ENCODE measurements around the gene EXOC6B. TPM values are rescaled to one million over a fixed set of nuclear protein-coding genes. Genes with fewer than 3 reads are reported as not detected.

Gene EXOC6B
- total RNA-seq, 2 experiments from 2014 or later: 8.5 to 8.6 TPM

GRCh38 chr2:72176281-72176680, 649.6 kb downstream of the EXOC6B start:
- Mint-ChIP-seq H3K27me3 (no peaks in the 10 kb centered on the region), H3K36me3 (peaks cover 17% of the 10 kb centered on the region), H3K4me1 (ENCODE audit: low read depth) (no peaks in the 10 kb centered on the region), H3K9me3 (no peaks in the 10 kb centered on the region), H3K4me3 (no peak overlapping the region), H3K27ac (no peak overlapping the region)
- POLR2A ChIA-PET: no interaction called here
- intact Hi-C loops (cut with micrococcal nuclease): no loop called here
- no peak for DNase-seq
- CTCF ChIA-PET: interaction anchor here (1.1 kb wide), 1 partner anchor 26 kb away, joined by 3 read pairs; no protein-coding TSS in a partner anchor

- Mint-ChIP-seq H3K36me3 (peaks cover 17% of the 10 kb centered on the region), H3K27me3 (no peaks in the 10 kb centered on the region), H3K27ac (no peak overlapping the region), H3K9me3 (no peaks in the 10 kb centered on the region), H3K4me3 (no peak overlapping the region), H3K4me1 (ENCODE audit: low read depth) (no peaks in the 10 kb centered on the region)
- CTCF ChIA-PET: no interaction called here
- POLR2A ChIA-PET: no interaction called here
- intact Hi-C loops (cut with micrococcal nuclease): no loop called here
- no peak for DNase-seq
Measured at GRCh38 chr2:72175636-72176035, 650.2 kb downstream of the EXOC6B start.

GRCh38 chr2:72173640-72174321, 652.1 kb downstream of the EXOC6B start:
- intact Hi-C loops (cut with micrococcal nuclease): no loop called here
- Mint-ChIP-seq H3K36me3 (peaks cover 9% of the 10 kb centered on the region), H3K9me3 (no peaks in the 10 kb centered on the region), H3K27me3 (no peaks in the 10 kb centered on the region), H3K27ac (no peak overlapping the region), H3K4me3 (no peak overlapping the region), H3K4me1 (ENCODE audit: low read depth) (no peaks in the 10 kb centered on the region)
- CTCF ChIA-PET: no interaction called here
- POLR2A ChIA-PET: no interaction called here
- DNase-seq: no peak

DNA sequence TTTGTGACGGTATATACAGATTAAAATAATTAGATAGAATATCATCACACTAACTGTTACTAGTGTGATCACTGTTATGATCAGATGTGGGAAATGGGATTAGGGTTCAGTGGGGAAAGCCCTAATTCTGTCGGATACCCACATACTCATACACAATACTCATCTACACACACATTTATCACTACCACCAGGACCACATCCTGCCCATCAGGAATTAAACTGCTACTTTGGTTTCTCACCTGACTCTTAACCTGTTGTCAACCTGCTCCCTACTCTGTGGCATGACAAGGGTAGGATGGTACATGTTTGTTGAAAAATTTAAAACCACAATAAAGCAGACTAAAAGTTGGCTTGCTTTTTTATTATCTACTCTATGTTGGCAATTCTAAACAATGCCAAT, 653.4 kb downstream of the EXOC6B start:
- no peaks in the 10 kb centered on the region for H3K4me1 Mint-ChIP-seq (ENCODE audit: low read depth)
- no peaks in the 10 kb centered on the region for H3K27me3 Mint-ChIP-seq
- H3K36me3 Mint-ChIP-seq: peaks cover 3% of the 10 kb centered on the region
- H3K9me3 Mint-ChIP-seq: no peaks in the 10 kb centered on the region
- POLR2A ChIA-PET: no interaction called here
- intact Hi-C loops (cut with micrococcal nuclease): no loop called here
- H3K27ac Mint-ChIP-seq: no peak overlapping the region
- no peak for DNase-seq
- H3K4me3 Mint-ChIP-seq: no peak overlapping the region
- CTCF ChIA-PET: no interaction called here

DNA sequence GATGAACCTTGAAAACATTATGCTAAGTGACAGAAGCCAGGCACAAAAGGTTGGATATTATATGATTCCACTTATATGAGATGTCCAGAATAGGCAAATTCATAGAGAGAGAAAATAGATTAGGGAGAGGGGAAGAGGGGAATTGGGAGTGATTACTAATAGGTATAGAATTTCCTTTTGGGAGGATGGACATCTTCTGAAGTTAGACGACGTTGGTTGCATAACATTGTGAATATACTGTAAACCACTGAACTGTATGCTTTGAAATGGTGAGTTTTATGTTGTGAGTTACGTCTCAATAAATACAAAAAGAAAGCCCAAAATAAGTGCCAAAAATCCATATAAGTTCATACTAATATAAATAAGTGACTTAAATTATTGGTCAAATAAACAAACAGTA, 659.6 kb downstream of the EXOC6B start:
- intact Hi-C loops (cut with micrococcal nuclease): no loop called here
- Mint-ChIP-seq H3K4me1 (ENCODE audit: low read depth) (no peaks in the 10 kb centered on the region), H3K4me3 (no peak overlapping the region), H3K36me3 (no peaks in the 10 kb centered on the region), H3K27ac (no peak overlapping the region), H3K27me3 (peaks cover 8% of the 10 kb centered on the region), H3K9me3 (no peaks in the 10 kb centered on the region)
- ChIA-PET POLR2A (no interaction called here), CTCF (no interaction called here)
- no peak for DNase-seq

- Mint-ChIP-seq H3K9me3 (no peaks in the 10 kb centered on the region), H3K4me1 (ENCODE audit: low read depth) (no peaks in the 10 kb centered on the region)
- no peak for DNase-seq
Measured at GRCh38 chr2:72165792-72166191, 660.0 kb downstream of the EXOC6B start.

DNA sequence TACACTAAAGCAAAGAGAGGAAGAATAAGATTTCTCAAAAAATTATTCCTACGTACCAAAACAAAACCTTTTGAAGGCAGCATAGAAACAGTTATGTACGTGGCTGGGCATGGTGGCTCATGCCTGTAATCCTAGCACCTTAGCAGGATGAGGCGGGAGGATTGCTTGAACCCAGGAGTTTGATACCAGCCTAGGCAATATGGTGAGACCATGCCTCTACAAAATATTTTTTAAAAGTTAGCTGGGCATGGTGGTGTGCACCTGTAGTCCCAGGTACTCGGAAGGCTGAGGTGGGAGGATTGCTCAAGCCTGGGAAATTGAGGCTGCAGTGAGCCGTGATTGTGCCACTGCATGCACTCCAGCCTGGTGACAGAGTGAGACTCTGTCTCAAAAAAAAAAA, 663.3 kb downstream of the EXOC6B start:
- Mint-ChIP-seq H3K9me3 (no peaks in the 10 kb centered on the region), H3K36me3 (no peaks in the 10 kb centered on the region), H3K4me3 (no peak overlapping the region), H3K27ac (no peak overlapping the region), H3K4me1 (ENCODE audit: low read depth) (no peaks in the 10 kb centered on the region), H3K27me3 (peaks cover 10% of the 10 kb centered on the region)
- CTCF ChIA-PET: no interaction called here
- DNase-seq: no peak
- intact Hi-C loops (cut with micrococcal nuclease): no loop called here
- POLR2A ChIA-PET: no interaction called here

More at GRCh38 chr2:72165792-72166191, 660.0 kb downstream of the EXOC6B start:
- H3K27me3 Mint-ChIP-seq: peaks cover 8% of the 10 kb centered on the region
- ChIA-PET POLR2A (no interaction called here), CTCF (no interaction called here)
- intact Hi-C loops (cut with micrococcal nuclease): no loop called here
- H3K4me3 Mint-ChIP-seq: no peak overlapping the region
- H3K36me3 Mint-ChIP-seq: no peaks in the 10 kb centered on the region
- no peak overlapping the region for H3K27ac Mint-ChIP-seq

DNA sequence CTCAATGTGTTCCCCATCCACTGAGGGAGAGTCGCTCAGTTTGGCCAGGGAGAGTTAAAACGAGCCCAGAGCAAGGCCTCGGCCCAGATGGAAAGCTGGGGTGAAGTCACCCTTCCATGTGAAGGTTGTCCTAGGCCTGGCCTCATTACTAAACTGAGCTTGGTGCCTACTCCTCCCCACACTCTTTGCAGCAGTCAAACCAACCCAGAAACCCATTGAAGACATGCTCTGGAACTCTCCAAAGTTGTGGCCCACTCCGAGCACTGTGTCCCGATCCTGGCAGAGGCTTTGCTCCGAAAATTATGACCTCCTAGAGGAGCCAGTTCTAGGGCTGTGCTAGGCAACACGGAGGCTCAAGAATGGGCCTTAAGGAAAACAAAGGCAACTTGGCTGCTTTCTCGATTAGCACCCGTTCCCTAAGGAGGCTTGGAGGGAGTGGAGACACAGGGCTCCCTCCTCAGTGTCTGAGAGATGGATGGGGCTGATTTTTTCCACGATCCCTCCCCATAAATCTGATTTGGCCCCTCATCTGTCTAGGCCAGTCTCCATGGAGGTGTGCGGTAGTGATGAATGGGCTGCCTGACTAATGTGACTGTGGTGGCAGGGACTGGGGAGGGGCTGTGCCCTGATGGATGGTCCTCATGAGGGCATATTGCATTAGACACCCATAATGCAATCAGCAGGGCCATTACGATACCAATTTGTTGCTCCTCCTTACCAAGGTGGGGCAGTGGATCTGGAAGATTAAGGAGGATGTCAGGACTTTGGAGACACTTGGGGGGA, 666.4 kb downstream of the EXOC6B start:
- DNase-seq: no peak

DNA sequence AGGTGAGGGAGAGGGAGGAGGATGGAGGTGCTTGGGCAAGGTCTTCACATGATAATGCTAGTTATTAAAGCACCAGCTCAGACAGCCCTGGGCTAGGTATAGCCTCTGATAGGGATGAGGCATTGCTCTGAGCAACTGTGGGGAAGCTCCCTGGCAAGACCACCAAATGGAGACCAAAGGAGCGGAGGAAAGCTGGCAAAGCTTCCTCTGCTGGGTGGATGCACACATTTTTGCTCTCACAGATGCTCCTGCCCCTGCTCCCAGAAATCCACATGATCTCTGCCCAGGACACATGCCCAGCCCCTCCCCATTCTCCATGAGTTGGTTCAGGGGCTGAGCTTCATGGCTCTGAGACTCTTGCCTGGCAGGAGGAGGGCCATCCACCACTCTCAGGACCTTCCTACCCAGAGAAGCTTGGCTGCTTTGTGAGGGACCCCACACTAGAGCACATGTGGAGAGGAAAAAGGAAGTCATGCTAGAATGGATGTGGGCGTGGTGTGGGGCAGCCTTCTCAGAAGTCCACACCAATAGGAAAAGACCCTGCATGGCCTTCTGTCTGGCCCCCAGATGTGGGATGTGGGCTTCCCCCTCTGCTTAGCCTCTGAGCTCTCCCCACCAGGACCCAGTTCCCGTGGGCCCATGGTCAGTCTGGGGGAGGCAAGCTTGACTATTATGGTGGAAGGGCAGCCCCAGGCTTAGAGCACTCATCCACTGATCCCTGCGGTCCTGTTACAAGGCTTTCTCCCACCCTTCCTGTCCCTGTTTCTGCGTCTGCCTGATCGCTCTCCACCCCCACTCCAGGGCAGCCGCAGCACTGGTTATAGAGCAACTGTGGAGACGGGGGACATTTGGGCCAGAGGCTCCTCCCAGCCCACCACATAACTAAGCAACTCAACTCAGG, 667.7 kb downstream of the EXOC6B start:
- ChIA-PET POLR2A (no interaction called here), CTCF (interaction anchor here (1.3 kb wide), 1 partner anchor 9 kb away, joined by 5 read pairs; no protein-coding TSS in a partner anchor)
- no peaks in the 10 kb centered on the region for H3K36me3 Mint-ChIP-seq
- H3K27me3 Mint-ChIP-seq: peaks cover 27% of the 10 kb centered on the region
- no peaks in the 10 kb centered on the region for H3K4me1 Mint-ChIP-seq (ENCODE audit: low read depth)
- no peak overlapping the region for H3K27ac Mint-ChIP-seq
- DNase-seq: no peak
- no peak overlapping the region for H3K4me3 Mint-ChIP-seq
- H3K9me3 Mint-ChIP-seq: no peaks in the 10 kb centered on the region
- intact Hi-C loops (cut with micrococcal nuclease): no loop called here

More for the DNA sequence above, 666.4 kb downstream of the EXOC6B start:
- Mint-ChIP-seq H3K36me3 (no peaks in the 10 kb centered on the region), H3K4me1 (ENCODE audit: low read depth) (no peaks in the 10 kb centered on the region), H3K4me3 (no peak overlapping the region), H3K27me3 (peaks cover 26% of the 10 kb centered on the region), H3K27ac (no peak overlapping the region), H3K9me3 (no peaks in the 10 kb centered on the region)
- intact Hi-C loops (cut with micrococcal nuclease): no loop called here
- ChIA-PET CTCF (interaction anchor here (0.9 to 1.3 kb wide), 2 partner anchors 8 to 9 kb away, joined by 3 to 5 read pairs; no protein-coding TSS in a partner anchor), POLR2A (no interaction called here)

DNA sequence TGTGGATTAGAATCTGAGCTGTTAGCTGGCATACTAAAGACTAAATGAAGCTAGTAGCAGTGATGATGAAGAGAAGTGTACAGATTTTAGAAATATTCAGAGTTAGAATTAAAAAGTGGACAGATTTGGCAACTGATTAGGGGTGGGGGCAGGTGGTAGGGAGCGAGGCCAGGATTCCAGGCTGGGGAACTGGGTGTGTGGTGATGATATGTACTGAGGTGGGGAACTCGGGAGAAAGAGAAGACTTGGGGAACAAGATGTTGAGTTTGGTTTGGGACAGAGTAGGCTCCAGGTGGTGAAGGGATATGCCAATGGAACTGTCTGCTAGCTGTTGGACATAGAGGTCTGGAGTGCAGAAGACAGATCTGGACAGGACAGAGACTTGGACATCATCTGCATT, 669.0 kb downstream of the EXOC6B start:
- Mint-ChIP-seq H3K27me3 (peaks cover 28% of the 10 kb centered on the region), H3K36me3 (no peaks in the 10 kb centered on the region), H3K9me3 (no peaks in the 10 kb centered on the region), H3K4me1 (ENCODE audit: low read depth) (no peaks in the 10 kb centered on the region), H3K4me3 (no peak overlapping the region), H3K27ac (no peak overlapping the region)
- no peak for DNase-seq
- ChIA-PET POLR2A (no interaction called here), CTCF (no interaction called here)
- intact Hi-C loops (cut with micrococcal nuclease): no loop called here

DNA sequence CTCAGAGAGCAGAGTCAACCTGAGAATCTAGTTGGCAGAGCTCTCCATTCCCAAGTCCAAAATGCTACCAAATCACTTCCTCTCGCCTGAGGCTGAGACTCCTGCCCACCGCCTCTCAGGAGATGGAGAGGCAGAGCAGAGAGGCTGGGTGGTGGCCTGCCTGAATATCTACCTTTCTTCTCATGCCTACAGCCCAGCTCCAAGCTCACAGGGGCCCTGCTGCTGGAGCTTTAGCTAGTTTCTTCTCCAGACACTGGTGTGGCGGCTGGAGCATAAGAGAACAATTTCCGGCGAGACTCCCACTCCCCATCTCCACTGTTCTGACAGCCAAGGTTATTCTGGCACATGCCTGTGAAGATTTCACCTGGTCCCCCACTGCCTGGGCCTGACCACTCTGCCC, 670.1 kb downstream of the EXOC6B start:
- intact Hi-C loops (cut with micrococcal nuclease): no loop called here
- H3K27ac Mint-ChIP-seq: no peak overlapping the region
- no peak for DNase-seq
- H3K36me3 Mint-ChIP-seq: no peaks in the 10 kb centered on the region
- no peak overlapping the region for H3K4me3 Mint-ChIP-seq
- H3K4me1 Mint-ChIP-seq (ENCODE audit: low read depth): no peaks in the 10 kb centered on the region
- H3K9me3 Mint-ChIP-seq: no peaks in the 10 kb centered on the region
- H3K27me3 Mint-ChIP-seq: peaks cover 36% of the 10 kb centered on the region
- ChIA-PET CTCF (interaction anchor here (0.8 to 1.0 kb wide), 2 partner anchors 232 to 610 kb away, joined by 3 to 4 read pairs; no protein-coding TSS in a partner anchor), POLR2A (no interaction called here)

GRCh38 chr2:72155151-72155550, 670.7 kb downstream of the EXOC6B start:
- no peak overlapping the region for H3K27ac Mint-ChIP-seq
- H3K36me3 Mint-ChIP-seq: no peaks in the 10 kb centered on the region
- peaks cover 41% of the 10 kb centered on the region for H3K27me3 Mint-ChIP-seq
- peaks cover 2% of the 10 kb centered on the region for H3K4me1 Mint-ChIP-seq (ENCODE audit: low read depth)
- POLR2A ChIA-PET: no interaction called here
- H3K4me3 Mint-ChIP-seq: no peak overlapping the region
- H3K9me3 Mint-ChIP-seq: no peaks in the 10 kb centered on the region
- CTCF ChIA-PET: interaction anchor here (1.0 to 1.3 kb wide), 2 partner anchors 231 to 609 kb away, joined by 3 to 4 read pairs; no protein-coding TSS in a partner anchor
- intact Hi-C loops (cut with micrococcal nuclease): no loop called here
- no peak for DNase-seq

Measured in activated CD4-positive, alpha-beta memory T cell treated with anti-CD3 and anti-CD28 coated beads for 36 hours (primary cell).